HepG2 (cell line): ENCODE data around the gene CELF4. TPM values are rescaled to one million over a fixed set of nuclear protein-coding genes. Genes with fewer than 3 reads are reported as not detected.

Experiments
- ATAC-seq: fragments of 200-7000 bp; cut with Tn5 transposase; 3 replicates; pipeline ENCODE4 v1.9.1; 2020; ENCODE audit warnings: mild to moderate bottlenecking, moderate library complexity
- BruUV-seq: library from RNA; stranded (reverse); fragments of 400-500 nt; replicated peaks from 2 replicates; lab custom pipeline; 2021; lab: Mats Ljungman, UMichigan
- CTCF ChIA-PET: fragments of 300-600 bp; formaldehyde crosslinking; extraction: SDS; loops from one replicate; lab custom pipeline; 2021; ENCODE audit warnings: low total read pairs, inconsistent platforms, low intra/inter-chr PET ratio; lab: Yijun Ruan, JAX
- POLR2A ChIA-PET: fragments of 350-600 bp; sonication (Branson Sonifier 250); formaldehyde crosslinking; loops from one replicate; lab custom pipeline; 2020; ENCODE audit warnings: antibody characterized with exemption, inconsistent platforms; lab: Yijun Ruan, JAX
- DNase-seq: peaks from one replicate; pipeline ENCODE4 v3.0.0-alpha.2; 2015; ENCODE audit warnings: low spot score
- FAIRE-seq: peaks from 3 replicates; lab custom pipeline; 2011; peaks lifted over from hg19 to GRCh38; lab: Jason Lieb, UNC
- H2AFZ ChIP-seq: one replicate; pipeline ENCODE4 v1.6.1; 2011; ENCODE audit warnings: low read length, inconsistent platforms
- H3K27ac ChIP-seq: fragments of 300-600 bp; 3 replicates; pipeline ENCODE4 v1.8.0; 2011; ENCODE audit warnings: mixed run types, mild to moderate bottlenecking, mixed read lengths, low read length, inconsistent platforms; ENCODE audit not compliant: insufficient read depth; ENCODE audit errors: extremely low read length
- H3K27me3 ChIP-seq, 2 experiments: fragments of 200-600 bp in 1 of 2; 2 replicates in 1 of 2; 3 replicates in 1 of 2; pipeline versions ENCODE4 v1.6.0 to v1.8.0; 2011; ENCODE audit warnings: low read length in 2 of 2, mild to moderate bottlenecking in 2 of 2, moderate library complexity in 2 of 2, inconsistent platforms in 1 of 2; ENCODE audit not compliant: insufficient read depth in 2 of 2, control insufficient read depth in 1 of 2
- H3K36me3 ChIP-seq, 2 experiments: fragments of 200-600 bp in 1 of 2; replicated peaks in 1 of 2; 2 replicates in 1 of 2; 3 replicates in 1 of 2; pipeline versions ENCODE4 v1.5.1 to v1.8.0; 2011; ENCODE audit warnings: low read length in 2 of 2, inconsistent platforms in 1 of 2; ENCODE audit not compliant: insufficient read depth in 2 of 2, control insufficient read depth in 1 of 2
- H3K4me1 ChIP-seq: 2 replicates; pipeline ENCODE4 v1.5.1; 2012; ENCODE audit warnings: low read length, inconsistent platforms; ENCODE audit not compliant: insufficient read depth
- H3K4me2 ChIP-seq: 2 replicates; pipeline ENCODE4 v1.6.0; 2011; ENCODE audit warnings: low read depth, low read length, inconsistent platforms
- H3K4me3 ChIP-seq, 3 experiments: fragments of 200-600 bp in 1 of 3; sonication (generic), shearing (Covaris generic) in 1 of 3; replicated peaks in 1 of 3; 2 replicates each; pipeline ENCODE4 v1.5.1; 2011 to 2016; ENCODE audit warnings: low read length in 3 of 3, inconsistent platforms in 2 of 3, low read depth in 2 of 3, mild to moderate bottlenecking in 2 of 3, control low read depth in 1 of 3, mixed read lengths in 1 of 3; ENCODE audit not compliant: insufficient read depth in 1 of 3
- H3K79me2 ChIP-seq: one replicate; pipeline ENCODE4 v1.6.1; 2011; ENCODE audit warnings: low read length, inconsistent platforms; ENCODE audit not compliant: insufficient read depth
- H3K9ac ChIP-seq: 2 replicates; pipeline ENCODE4 v1.6.0; 2011; ENCODE audit warnings: mild to moderate bottlenecking, low read depth, low read length, inconsistent platforms; ENCODE audit not compliant: insufficient read depth
- H3K9me3 ChIP-seq: 2 replicates; pipeline ENCODE4 v1.5.1; 2012; ENCODE audit warnings: mild to moderate bottlenecking, low read length
- H4K20me1 ChIP-seq: 2 replicates; pipeline ENCODE4 v1.6.0; 2011; ENCODE audit warnings: inconsistent platforms, mild to moderate bottlenecking, low read length, moderate library complexity; ENCODE audit not compliant: insufficient read depth
- MAFF ChIP-seq: IDR thresholded peaks from 2 replicates; pipeline ENCODE4 v1.6.1; 2011; ENCODE audit warnings: low read depth, low read length, improper control_type of control experiment
- MAFK ChIP-seq, 2 experiments: IDR thresholded peaks in 1 of 2; conservative IDR thresholded peaks in 1 of 2; 2 replicates each; pipeline ENCODE4 v1.6.1; 2011; ENCODE audit warnings: improper control_type of control experiment in 2 of 2, low read length in 2 of 2
- NBN ChIP-seq: fragments of 450-650 bp; conservative IDR thresholded peaks from 2 replicates; pipeline ENCODE4 v1.6.1; 2017
- RAD51 ChIP-seq: fragments of 450-650 bp; IDR thresholded peaks from 2 replicates; pipeline ENCODE4 v1.6.1; 2016; ENCODE audit warnings: borderline replicate concordance
- RORA ChIP-seq: sonication (generic); formaldehyde crosslinking; IDR thresholded peaks from 2 replicates; pipeline ENCODE4 v1.5.0; 2020; ENCODE audit warnings: mild to moderate bottlenecking, missing genetic modification reagents, moderate library complexity
- SMARCE1 ChIP-seq: fragments of 450-650 bp; IDR thresholded peaks from 2 replicates; pipeline ENCODE4 v1.6.1; 2017; ENCODE audit warnings: borderline replicate concordance
- TERF1 ChIP-seq: sonication (generic); formaldehyde crosslinking; IDR thresholded peaks from 2 replicates; pipeline ENCODE4 v1.8.0; 2022; ENCODE audit warnings: mild to moderate bottlenecking, missing genetic modification reagents, moderate library complexity
- ZNF205 ChIP-seq: IDR thresholded peaks from 2 replicates; pipeline ENCODE4 v1.6.1; 2018; ENCODE audit warnings: missing biosample characterization, missing genetic modification reagents
- ZNF652 ChIP-seq: IDR thresholded peaks from 2 replicates; pipeline ENCODE4 v1.6.1; 2016; ENCODE audit warnings: low read depth, borderline replicate concordance
- ZNF672 ChIP-seq: sonication (generic); formaldehyde crosslinking; IDR thresholded peaks from 2 replicates; pipeline ENCODE4 v1.8.1; 2022; ENCODE audit warnings: missing genetic modification reagents
- ZNF776 ChIP-seq: sonication (generic); formaldehyde crosslinking; IDR thresholded peaks from 2 replicates; pipeline ENCODE4 v1.4.0; 2020; ENCODE audit warnings: mild to moderate bottlenecking, missing genetic modification reagents
- WGBS: methylation state at CpG from one replicate; pipeline ENCODE4 v1.1.6; 2017; ENCODE audit warnings: low lambda C conversion rate; 5-methylcytosine and 5-hydroxymethylcytosine counted together
- in situ Hi-C: cut with HindIII; loops from 2 replicates; pipeline ENCODE4 v1.10.0; 2017; ENCODE audit warnings: low pct_unique_long_range_greater_than_20kb; ENCODE audit not compliant: extremely low pct_ligation_motif_present
- intact Hi-C: fragments of 100-400 bp; cut with micrococcal nuclease; formaldehyde crosslinking; loops from one replicate; pipeline ENCODE4 v1.10.0; 2022; ENCODE audit not compliant: unreplicated experiment
- polyA plus RNA-seq, 8 experiments: library from polyadenylated mRNA; depleted of rRNA in 3 of 8; stranded (reverse) in 7 of 8; unstranded in 1 of 8; fragments of >200 nt; fragmentation: Illumina TruSeq in 4 of 8; extraction: Trizol in 4 of 8; gene quantifications; 2 replicates each; pipeline versions ENCODE4 v1.2.1 to v1.2.3, GENCODE V29; 2011 to 2016; ENCODE audit warnings: low read depth in 4 of 8, missing spikeins in 1 of 8, mixed read lengths in 1 of 8; ENCODE audit not compliant: insufficient read depth in 1 of 8
- total RNA-seq, 5 experiments: library from RNA; depleted of rRNA; stranded (reverse); fragments of >200 nt; fragmentation: Illumina TruSeq; extraction: Trizol; gene quantifications; 2 replicates each; pipeline ENCODE4 v1.2.3, GENCODE V29; 2016; ENCODE audit warnings: low read depth in 1 of 5
- TF ChIP-seq, protein P1 (sequence below): sonication (generic); formaldehyde crosslinking; IDR thresholded peaks from 2 replicates; pipeline ENCODE4 v1.5.1; 2020; ENCODE audit warnings: missing genetic modification reagents, mild to moderate bottlenecking, borderline replicate concordance

The CELF4 gene
- total and polyA plus RNA-seq, 2 of the 13 experiments (the other 11 are each of a cell fraction or from before 2014, with no cell fraction given): not detected

DNA sequence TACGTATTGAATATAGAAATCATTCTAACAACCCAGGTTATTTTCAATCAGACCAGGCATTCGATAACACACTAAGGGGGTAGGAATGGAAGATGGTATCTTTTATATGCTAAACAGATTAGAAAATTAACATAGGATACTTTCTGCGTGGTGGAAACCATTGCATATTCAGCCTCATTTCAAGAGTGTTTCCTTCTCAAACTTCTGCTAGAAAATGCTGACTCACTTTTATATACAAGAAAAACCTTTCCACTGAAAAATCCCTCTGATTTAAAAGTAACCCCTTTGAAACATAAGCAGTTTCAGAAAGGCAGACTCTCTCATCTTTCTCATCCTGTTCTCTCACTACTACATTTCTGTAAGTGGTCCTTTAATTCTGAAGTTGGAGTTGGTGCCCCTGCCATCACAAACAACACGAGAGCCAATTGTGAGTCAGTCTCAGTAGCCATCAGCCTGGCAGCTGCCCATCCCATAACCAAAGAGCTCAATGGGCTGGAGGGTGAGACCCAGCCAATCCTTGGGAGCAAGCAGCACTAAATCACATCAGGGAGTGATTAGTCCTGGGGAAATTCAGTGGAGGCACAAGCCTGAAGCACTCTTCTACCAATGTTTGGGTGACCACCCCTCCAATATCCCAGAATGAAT lies 343.1 kb downstream of the CELF4 start:
- Histone ChIP-seq H3K4me1 (no peaks in the 10 kb centered on the region), H3K36me3 (no peaks in the 10 kb centered on the region), H3K27me3 (no peaks in the 10 kb centered on the region), H3K27ac (no peak overlapping the region), H3K4me2 (no peak overlapping the region), H3K9ac (no peak overlapping the region), H3K9me3 (no peaks in the 10 kb centered on the region), H3K4me3 (no peak overlapping the region), H3K79me2 (no peaks in the 10 kb centered on the region), H2AFZ (no peak overlapping the region), H4K20me1 (no peaks in the 10 kb centered on the region)
- ATAC-seq: no peak
- CTCF ChIA-PET: no interaction called here
- no peak for DNase-seq
- in situ Hi-C loops: no loop called here
- TF ChIP-seq RORA (CRISPR knock-in tag): no peak
- TF ChIP-seq ZNF776: no peak
- peak; percentile 46 to 74; a peak in 3 of 4 replicates for TF ChIP-seq MAFK (conservative IDR thresholded peaks at IDR 0.05 in 1 of 2, IDR thresholded peaks at IDR 0.05 in 1 of 2; ENCODE audit: low read length in 2 of 2)
- TF ChIP-seq SMARCE1: no peak
- no peak for TF ChIP-seq NBN
- TF ChIP-seq ZNF652 (CRISPR knock-in tag): no peak
- TF ChIP-seq MAFF: peak; percentile 68
- TF ChIP-seq, protein P1, sequence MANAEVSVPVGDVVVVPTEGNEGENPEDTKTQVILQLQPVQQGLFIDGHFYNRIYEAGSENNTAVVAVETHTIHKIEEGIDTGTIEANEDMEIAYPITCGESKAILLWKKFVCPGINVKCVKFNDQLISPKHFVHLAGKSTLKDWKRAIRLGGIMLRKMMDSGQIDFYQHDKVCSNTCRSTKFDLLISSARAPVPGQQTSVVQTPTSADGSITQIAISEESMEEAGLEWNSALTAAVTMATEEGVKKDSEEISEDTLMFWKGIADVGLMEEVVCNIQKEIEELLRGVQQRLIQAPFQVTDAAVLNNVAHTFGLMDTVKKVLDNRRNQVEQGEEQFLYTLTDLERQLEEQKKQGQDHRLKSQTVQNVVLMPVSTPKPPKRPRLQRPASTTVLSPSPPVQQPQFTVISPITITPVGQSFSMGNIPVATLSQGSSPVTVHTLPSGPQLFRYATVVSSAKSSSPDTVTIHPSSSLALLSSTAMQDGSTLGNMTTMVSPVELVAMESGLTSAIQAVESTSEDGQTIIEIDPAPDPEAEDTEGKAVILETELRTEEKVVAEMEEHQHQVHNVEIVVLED (CRISPR knock-in tag): no peak
- TF ChIP-seq ZNF205 (CRISPR knock-in tag): no peak
- no peak for TF ChIP-seq TERF1 (CRISPR knock-in tag)
- TF ChIP-seq RAD51: no peak
- no peak for TF ChIP-seq ZNF672
- no TSS peak for BruUV-seq
- intact Hi-C loops: no loop called here
- POLR2A ChIA-PET: no interaction called here
- FAIRE-seq: no peak
- 86% methylated on average over 4 of the region's 4 CpGs for WGBS
